Measurements from ENCODE around the gene HS3ST5.

Gene HS3ST5

GRCh38 chr6:114062199-114062598 lies 280.6 kb downstream of the HS3ST5 start:
- no peak overlapping the region for H4K91ac ChIP-seq (ENCODE audit: low read length)
- no peak for DNase-seq
- no peak overlapping the region for H4K8ac ChIP-seq (ENCODE audit: low read length)
- H3K36me3 ChIP-seq (ENCODE audit: control insufficient read depth in 1 of 2, insufficient read depth in 2 of 2, low read depth in 1 of 2, low read length in 2 of 2), result peaks cover 0 to 3% of the 10 kb centered on the region in 2 experiments
- peaks cover 0 to 11% of the 10 kb centered on the region in 2 experiments for H3K27me3 ChIP-seq (ENCODE audit: control insufficient read depth in 1 of 2, insufficient read depth in 1 of 2, low read length in 2 of 2)
- H3K4ac ChIP-seq (ENCODE audit: low read depth in 1 of 2, low read length in 2 of 2), result no peak overlapping the region
- H2BK120ac ChIP-seq (ENCODE audit: low read depth, low read length), result no peak overlapping the region
- no peak overlapping the region for H2BK12ac ChIP-seq (ENCODE audit: low read length in 2 of 2)
- H2AK5ac ChIP-seq (ENCODE audit: low read length, severe bottlenecking), result no peak overlapping the region
- no peak overlapping the region for H3K23ac ChIP-seq (ENCODE audit: low read length in 2 of 2)
- no peak overlapping the region for H2BK15ac ChIP-seq (ENCODE audit: low read depth, poor library complexity, severe bottlenecking)
- H3K4me1 ChIP-seq (ENCODE audit: control insufficient read depth, insufficient read depth, low read depth, low read length), result no peaks in the 10 kb centered on the region
- no peak overlapping the region for H2BK5ac ChIP-seq (ENCODE audit: low read depth, low read length, poor library complexity, severe bottlenecking)
- no peak overlapping the region for H2AFZ ChIP-seq (ENCODE audit: low read depth, low read length)
- H3K27ac ChIP-seq (ENCODE audit: low read length, poor library complexity, severe bottlenecking), result no peak overlapping the region
- no peak overlapping the region for H3K4me2 ChIP-seq (ENCODE audit: low read length, poor library complexity, severe bottlenecking)
- H3K18ac ChIP-seq (ENCODE audit: low read depth in 1 of 2, low read length in 2 of 2), result no peak overlapping the region
- no peaks in the 10 kb centered on the region for H3K79me1 ChIP-seq (replicated peaks; ENCODE audit: low read length, poor library complexity, severe bottlenecking)
- H3K9me3 ChIP-seq (ENCODE audit: control insufficient read depth, low read length), result no peaks in the 10 kb centered on the region
- no peak overlapping the region for H3K4me3 ChIP-seq (ENCODE audit: insufficient read depth in 1 of 2, low read depth in 1 of 2, low read length in 2 of 2)
- H3K14ac ChIP-seq (ENCODE audit: low read length in 2 of 2), result no peak overlapping the region
- 83% methylated on average over 5 of the region's 5 CpGs for WGBS
- H3K9ac ChIP-seq (ENCODE audit: low read length), result no peak overlapping the region

- H3K9me3 ChIP-seq (ENCODE audit: control insufficient read depth, low read length), result no peaks in the 10 kb centered on the region
- 95% methylated on average over 3 of the region's 4 CpGs for WGBS
Observed at GRCh38 chr6:114061741-114062140, 281.1 kb downstream of the HS3ST5 start.

GRCh38 chr6:114061116-114061515 lies 281.7 kb downstream of the HS3ST5 start:
- no peaks in the 10 kb centered on the region for H3K79me1 ChIP-seq (replicated peaks; ENCODE audit: low read length, poor library complexity, severe bottlenecking)
- H3K27me3 ChIP-seq (ENCODE audit: control insufficient read depth in 1 of 2, insufficient read depth in 1 of 2, low read length in 2 of 2), result peaks cover 0 to 11% of the 10 kb centered on the region in 2 experiments
- no peak overlapping the region for H3K4ac ChIP-seq (ENCODE audit: low read depth in 1 of 2, low read length in 2 of 2)
- H3K18ac ChIP-seq (ENCODE audit: low read depth in 1 of 2, low read length in 2 of 2), result no peak overlapping the region
- no peak overlapping the region for H3K14ac ChIP-seq (ENCODE audit: low read length in 2 of 2)
- no peak overlapping the region for H3K4me2 ChIP-seq (ENCODE audit: low read length, poor library complexity, severe bottlenecking)
- no CpG with 5 or more reads among the region's 1 CpG for WGBS
- H2BK15ac ChIP-seq (ENCODE audit: low read depth, poor library complexity, severe bottlenecking), result no peak overlapping the region
- no peaks in the 10 kb centered on the region for H3K4me1 ChIP-seq (ENCODE audit: control insufficient read depth, insufficient read depth, low read depth, low read length)
- H3K23ac ChIP-seq (ENCODE audit: low read length in 2 of 2), result no peak overlapping the region
- H2BK12ac ChIP-seq (ENCODE audit: low read length in 2 of 2), result no peak overlapping the region
- no peak for DNase-seq
- no peak overlapping the region for H3K9ac ChIP-seq (ENCODE audit: low read length)
- no peak overlapping the region for H3K27ac ChIP-seq (ENCODE audit: low read length, poor library complexity, severe bottlenecking)
- H4K8ac ChIP-seq (ENCODE audit: low read length), result no peak overlapping the region
- H3K9me3 ChIP-seq (ENCODE audit: control insufficient read depth, low read length), result no peaks in the 10 kb centered on the region
- H3K4me3 ChIP-seq (ENCODE audit: insufficient read depth in 1 of 2, low read depth in 1 of 2, low read length in 2 of 2), result no peak overlapping the region
- no peak overlapping the region for H2AK5ac ChIP-seq (ENCODE audit: low read length, severe bottlenecking)
- no peak overlapping the region for H2AFZ ChIP-seq (ENCODE audit: low read depth, low read length)
- H3K36me3 ChIP-seq (ENCODE audit: control insufficient read depth in 1 of 2, insufficient read depth in 2 of 2, low read depth in 1 of 2, low read length in 2 of 2), result peaks cover 0 to 3% of the 10 kb centered on the region in 2 experiments
- no peak overlapping the region for H4K91ac ChIP-seq (ENCODE audit: low read length)
- no peak overlapping the region for H2BK5ac ChIP-seq (ENCODE audit: low read depth, low read length, poor library complexity, severe bottlenecking)
- no peak overlapping the region for H2BK120ac ChIP-seq (ENCODE audit: low read depth, low read length)

More at GRCh38 chr6:114061741-114062140, 281.1 kb downstream of the HS3ST5 start:
- H3K4ac ChIP-seq (ENCODE audit: low read depth in 1 of 2, low read length in 2 of 2), result no peak overlapping the region
- H3K27me3 ChIP-seq (ENCODE audit: control insufficient read depth in 1 of 2, insufficient read depth in 1 of 2, low read length in 2 of 2), result peaks cover 0 to 11% of the 10 kb centered on the region in 2 experiments
- no peak overlapping the region for H2AK5ac ChIP-seq (ENCODE audit: low read length, severe bottlenecking)
- no peak overlapping the region for H2BK5ac ChIP-seq (ENCODE audit: low read depth, low read length, poor library complexity, severe bottlenecking)
- no peak overlapping the region for H3K9ac ChIP-seq (ENCODE audit: low read length)
- no peak overlapping the region for H2BK12ac ChIP-seq (ENCODE audit: low read length in 2 of 2)
- H3K18ac ChIP-seq (ENCODE audit: low read depth in 1 of 2, low read length in 2 of 2), result no peak overlapping the region
- H3K79me1 ChIP-seq (replicated peaks; ENCODE audit: low read length, poor library complexity, severe bottlenecking), result no peaks in the 10 kb centered on the region
- H3K14ac ChIP-seq (ENCODE audit: low read length in 2 of 2), result no peak overlapping the region
- H3K4me2 ChIP-seq (ENCODE audit: low read length, poor library complexity, severe bottlenecking), result no peak overlapping the region
- no peak overlapping the region for H3K27ac ChIP-seq (ENCODE audit: low read length, poor library complexity, severe bottlenecking)
- no peak overlapping the region for H3K4me3 ChIP-seq (ENCODE audit: insufficient read depth in 1 of 2, low read depth in 1 of 2, low read length in 2 of 2)
- no peak overlapping the region for H2BK15ac ChIP-seq (ENCODE audit: low read depth, poor library complexity, severe bottlenecking)
- H3K23ac ChIP-seq (ENCODE audit: low read length in 2 of 2), result no peak overlapping the region
- no peak overlapping the region for H4K91ac ChIP-seq (ENCODE audit: low read length)
- H2AFZ ChIP-seq (ENCODE audit: low read depth, low read length), result no peak overlapping the region
- DNase-seq, result no peak
- peaks cover 0 to 3% of the 10 kb centered on the region in 2 experiments for H3K36me3 ChIP-seq (ENCODE audit: control insufficient read depth in 1 of 2, insufficient read depth in 2 of 2, low read depth in 1 of 2, low read length in 2 of 2)
- no peaks in the 10 kb centered on the region for H3K4me1 ChIP-seq (ENCODE audit: control insufficient read depth, insufficient read depth, low read depth, low read length)
- H2BK120ac ChIP-seq (ENCODE audit: low read depth, low read length), result no peak overlapping the region
- no peak overlapping the region for H4K8ac ChIP-seq (ENCODE audit: low read length)

GRCh38 chr6:114058435-114058834 lies 284.4 kb downstream of the HS3ST5 start:
- H2BK120ac ChIP-seq (ENCODE audit: low read depth, low read length), result no peak overlapping the region
- H2AK5ac ChIP-seq (ENCODE audit: low read length, severe bottlenecking), result no peak overlapping the region

More at GRCh38 chr6:114058435-114058834, 284.4 kb downstream of the HS3ST5 start:
- Histone ChIP-seq H3K9me3 (ENCODE audit: control insufficient read depth, low read length) (no peaks in the 10 kb centered on the region), H3K23ac (ENCODE audit: low read length in 2 of 2) (no peak overlapping the region), H3K14ac (ENCODE audit: low read length in 2 of 2) (no peak overlapping the region), H2BK15ac (ENCODE audit: low read depth, poor library complexity, severe bottlenecking) (no peak overlapping the region), H3K4me3 (ENCODE audit: insufficient read depth in 1 of 2, low read depth in 1 of 2, low read length in 2 of 2) (no peak overlapping the region), H3K27me3 (ENCODE audit: control insufficient read depth in 1 of 2, insufficient read depth in 1 of 2, low read length in 2 of 2) (no peaks in the 10 kb centered on the region), H4K8ac (ENCODE audit: low read length) (no peak overlapping the region), H3K9ac (ENCODE audit: low read length) (no peak overlapping the region), H2BK5ac (ENCODE audit: low read depth, low read length, poor library complexity, severe bottlenecking) (no peak overlapping the region), H3K27ac (ENCODE audit: low read length, poor library complexity, severe bottlenecking) (no peak overlapping the region), H3K4ac (ENCODE audit: low read depth in 1 of 2, low read length in 2 of 2) (no peak overlapping the region), H2AFZ (ENCODE audit: low read depth, low read length) (no peak overlapping the region), H4K91ac (ENCODE audit: low read length) (no peak overlapping the region), H2BK12ac (ENCODE audit: low read length in 2 of 2) (no peak overlapping the region), H3K18ac (ENCODE audit: low read depth in 1 of 2, low read length in 2 of 2) (no peak overlapping the region), H3K4me1 (ENCODE audit: control insufficient read depth, insufficient read depth, low read depth, low read length) (no peaks in the 10 kb centered on the region), H3K79me1 (replicated peaks; ENCODE audit: low read length, poor library complexity, severe bottlenecking) (no peaks in the 10 kb centered on the region), H3K36me3 (ENCODE audit: control insufficient read depth in 1 of 2, insufficient read depth in 2 of 2, low read depth in 1 of 2, low read length in 2 of 2) (peaks cover 0 to 3% of the 10 kb centered on the region in 2 experiments), H3K4me2 (ENCODE audit: low read length, poor library complexity, severe bottlenecking) (no peak overlapping the region)
- DNase-seq, result no peak
- WGBS, result 87% methylated on average over 4 of the region's 4 CpGs
